ENCODE results near the gene NLRX1.
A peak's percentile ranks its signal among the peaks of the same experiment; 100 is the strongest.
"Not testable (repeated sequence)": the region's sequence is repeated elsewhere in the genome, so short reads cannot be mapped to it uniquely, and the experiment has no call there.

NLRX1 gene

GRCh38 chr11:119168471-119169281 is at the start of gene NLRX1:
Gene NLRX1, plus strand, starts transcription at chr11:119168725. Its CDS starts 2,679 bp downstream, at chr11:119171404.
- peak within 1 kb of the TSS; percentile 88 for H3K4me3 Mint-ChIP-seq
- no peaks in the 10 kb centered on the region for H3K27me3 Mint-ChIP-seq
- H3K4me1 Mint-ChIP-seq (ENCODE audit: low read depth), result peaks cover 35% of the 10 kb centered on the region
- H3K27ac Mint-ChIP-seq, result peak within 1 kb of the TSS; percentile 88
- peaks cover 6% of the 10 kb centered on the region for H3K36me3 Mint-ChIP-seq (ENCODE audit: low read depth)
- intact Hi-C loops (cut with micrococcal nuclease), result loop anchor here (2.0 kb wide), 1 partner anchor 28 kb away; no protein-coding TSS in a partner anchor
- H3K9me3 Mint-ChIP-seq, result no peaks in the 10 kb centered on the region

GRCh38 chr11:119118946-119119345 is 49.6 kb upstream of the NLRX1 start:
- peaks cover 58% of the 10 kb centered on the region for H3K4me1 Mint-ChIP-seq (ENCODE audit: low read depth)
- no peak overlapping the region for H3K4me3 Mint-ChIP-seq
- no peaks in the 10 kb centered on the region for H3K9me3 Mint-ChIP-seq
- no peaks in the 10 kb centered on the region for H3K27me3 Mint-ChIP-seq
- no peak overlapping the region for H3K27ac Mint-ChIP-seq
- peaks cover 64% of the 10 kb centered on the region for H3K36me3 Mint-ChIP-seq (ENCODE audit: low read depth)
- intact Hi-C loops (cut with micrococcal nuclease), result no loop called here

GRCh38 chr11:119120639-119121007 is 47.9 kb upstream of the NLRX1 start:
- Mint-ChIP-seq H3K4me3 (peak overlapping the region; percentile 92), H3K36me3 (ENCODE audit: low read depth) (peaks cover 56% of the 10 kb centered on the region), H3K27ac (peak overlapping the region; percentile 87), H3K9me3 (no peaks in the 10 kb centered on the region), H3K4me1 (ENCODE audit: low read depth) (peaks cover 49% of the 10 kb centered on the region), H3K27me3 (no peaks in the 10 kb centered on the region)
- intact Hi-C loops (cut with micrococcal nuclease), result loop anchor here (2.0 kb wide), 1 partner anchor 14 kb away; the partner anchor contains the start of gene C2CD2L

GRCh38 chr11:119121008-119121810 is 47.3 kb upstream of the NLRX1 start, which contains the start of gene HINFP:
Gene HINFP, plus strand, starts transcription at chr11:119121580. Its CDS starts 5,365 bp downstream, at chr11:119126945.
- intact Hi-C loops (cut with micrococcal nuclease), result loop anchor here (2.0 kb wide), 1 partner anchor 14 kb away; the partner anchor contains the start of gene C2CD2L
- H3K4me1 Mint-ChIP-seq (ENCODE audit: low read depth), result peaks cover 43% of the 10 kb centered on the region
- H3K9me3 Mint-ChIP-seq, result no peaks in the 10 kb centered on the region
- no peaks in the 10 kb centered on the region for H3K27me3 Mint-ChIP-seq
- H3K4me3 Mint-ChIP-seq, result peak within 1 kb of the TSS; percentile 92
- H3K27ac Mint-ChIP-seq, result peak within 1 kb of the TSS; percentile 87
- peaks cover 50% of the 10 kb centered on the region for H3K36me3 Mint-ChIP-seq (ENCODE audit: low read depth)

GRCh38 chr11:119121811-119122124 is 46.8 kb upstream of the NLRX1 start:
- peaks cover 47% of the 10 kb centered on the region for H3K36me3 Mint-ChIP-seq (ENCODE audit: low read depth)
- peaks cover 39% of the 10 kb centered on the region for H3K4me1 Mint-ChIP-seq (ENCODE audit: low read depth)
- H3K27me3 Mint-ChIP-seq, result no peaks in the 10 kb centered on the region
- peak overlapping the region; percentile 87 for H3K27ac Mint-ChIP-seq
- intact Hi-C loops (cut with micrococcal nuclease), result loop anchor here (2.0 kb wide), 1 partner anchor 15 kb away; the partner anchor contains the start of gene C2CD2L
- H3K9me3 Mint-ChIP-seq, result no peaks in the 10 kb centered on the region
- H3K4me3 Mint-ChIP-seq, result peak overlapping the region; percentile 92

GRCh38 chr11:119125821-119126220 is 42.7 kb upstream of the NLRX1 start:
- intact Hi-C loops (cut with micrococcal nuclease), result no loop called here
- H3K4me3 Mint-ChIP-seq, result no peak overlapping the region
- H3K4me1 Mint-ChIP-seq (ENCODE audit: low read depth), result peaks cover 25% of the 10 kb centered on the region
- no peak overlapping the region for H3K27ac Mint-ChIP-seq
- peaks cover 66% of the 10 kb centered on the region for H3K36me3 Mint-ChIP-seq (ENCODE audit: low read depth)
- no peaks in the 10 kb centered on the region for H3K27me3 Mint-ChIP-seq
- H3K9me3 Mint-ChIP-seq, result no peaks in the 10 kb centered on the region

GRCh38 chr11:119126675-119127268 is 41.8 kb upstream of the NLRX1 start:
- intact Hi-C loops (cut with micrococcal nuclease), result no loop called here
- Mint-ChIP-seq H3K27me3 (no peaks in the 10 kb centered on the region), H3K27ac (no peak overlapping the region), H3K9me3 (no peaks in the 10 kb centered on the region), H3K36me3 (ENCODE audit: low read depth) (peaks cover 71% of the 10 kb centered on the region), H3K4me1 (ENCODE audit: low read depth) (peaks cover 21% of the 10 kb centered on the region), H3K4me3 (no peak overlapping the region)

GRCh38 chr11:119130662-119131061 is 37.9 kb upstream of the NLRX1 start:
- H3K36me3 Mint-ChIP-seq (ENCODE audit: low read depth), result peaks cover 82% of the 10 kb centered on the region
- H3K27me3 Mint-ChIP-seq, result no peaks in the 10 kb centered on the region
- no peak overlapping the region for H3K27ac Mint-ChIP-seq
- no peaks in the 10 kb centered on the region for H3K9me3 Mint-ChIP-seq
- H3K4me1 Mint-ChIP-seq (ENCODE audit: low read depth), result peaks cover 15% of the 10 kb centered on the region
- intact Hi-C loops (cut with micrococcal nuclease), result no loop called here
- H3K4me3 Mint-ChIP-seq, result no peak overlapping the region

DNA sequence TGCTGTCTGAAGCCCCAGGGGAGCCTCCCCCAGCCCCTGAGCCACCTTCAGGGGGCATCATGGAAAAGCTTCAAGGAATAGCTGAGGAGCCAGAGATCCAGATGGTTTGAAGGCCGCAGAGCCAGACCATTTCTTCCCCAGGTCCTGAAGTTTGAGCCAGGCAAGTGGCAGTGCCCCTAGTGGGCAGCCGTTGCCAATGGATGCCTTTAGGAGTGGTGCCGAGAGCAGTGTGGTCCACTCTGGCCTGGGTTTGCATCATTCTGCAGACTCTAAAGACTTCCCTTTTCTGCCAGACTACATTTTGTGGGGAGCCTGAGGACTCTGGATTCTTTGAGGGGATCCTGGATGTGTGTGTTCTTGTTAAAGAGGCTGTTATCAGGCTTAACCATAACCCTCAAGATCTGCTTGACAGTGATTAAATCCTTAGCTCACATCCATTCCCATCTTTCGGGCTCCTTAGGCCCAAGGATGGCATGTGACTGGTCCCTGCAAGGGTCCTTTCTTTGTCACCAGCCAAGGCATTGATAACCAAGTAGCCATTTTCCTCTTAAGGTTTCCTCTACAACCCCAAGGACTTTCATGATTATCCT is 34.0 kb upstream of the NLRX1 start:
- H3K4me3 Mint-ChIP-seq, result no peak overlapping the region

DNA sequence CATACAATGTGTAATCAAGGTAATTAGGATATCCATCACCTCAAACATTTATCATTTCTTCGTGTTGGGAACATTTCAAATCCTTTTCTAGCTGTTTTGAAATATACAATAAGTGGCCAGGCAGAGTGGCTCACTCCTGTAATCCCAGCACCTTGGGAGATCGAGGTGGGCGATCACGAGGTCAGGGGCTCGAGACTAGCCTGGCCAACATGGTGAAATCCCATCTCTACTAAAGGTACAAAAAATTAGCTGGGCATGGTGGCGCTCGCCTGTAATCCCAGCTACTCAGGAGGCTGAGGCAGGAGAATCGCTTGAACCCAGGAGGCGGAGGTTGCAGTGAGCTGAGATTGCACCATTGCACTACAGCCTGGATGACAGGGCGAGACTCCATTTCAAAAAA is 29.2 kb upstream of the NLRX1 start:
- H3K4me3 Mint-ChIP-seq; H3K9me3 Mint-ChIP-seq; intact Hi-C loops (cut with micrococcal nuclease); H3K36me3 Mint-ChIP-seq (ENCODE audit: low read depth); H3K27ac Mint-ChIP-seq: not testable (repeated sequence)
- Mint-ChIP-seq H3K27me3 (peaks cover 16% of the 10 kb centered on the region), H3K4me1 (ENCODE audit: low read depth) (peaks cover 23% of the 10 kb centered on the region)

More for the DNA sequence above, 34.0 kb upstream of the NLRX1 start:
- peaks cover 20% of the 10 kb centered on the region for H3K4me1 Mint-ChIP-seq (ENCODE audit: low read depth)
- H3K27me3 Mint-ChIP-seq, result peaks cover 7% of the 10 kb centered on the region
- H3K27ac Mint-ChIP-seq, result no peak overlapping the region
- H3K9me3 Mint-ChIP-seq, result no peaks in the 10 kb centered on the region
- H3K36me3 Mint-ChIP-seq (ENCODE audit: low read depth), result peaks cover 56% of the 10 kb centered on the region
- intact Hi-C loops (cut with micrococcal nuclease), result no loop called here

- intact Hi-C loops (cut with micrococcal nuclease), result loop anchor here (5.0 kb wide), 1 partner anchor 52 kb away; no protein-coding TSS in a partner anchor
- Mint-ChIP-seq H3K27me3 (peaks cover 47% of the 10 kb centered on the region), H3K27ac (no peak overlapping the region), H3K9me3 (no peaks in the 10 kb centered on the region), H3K4me1 (ENCODE audit: low read depth) (peaks cover 39% of the 10 kb centered on the region), H3K36me3 (ENCODE audit: low read depth) (no peaks in the 10 kb centered on the region), H3K4me3 (no peak overlapping the region)
Measured at GRCh38 chr11:119144825-119145486, 23.6 kb upstream of the NLRX1 start.

DNA sequence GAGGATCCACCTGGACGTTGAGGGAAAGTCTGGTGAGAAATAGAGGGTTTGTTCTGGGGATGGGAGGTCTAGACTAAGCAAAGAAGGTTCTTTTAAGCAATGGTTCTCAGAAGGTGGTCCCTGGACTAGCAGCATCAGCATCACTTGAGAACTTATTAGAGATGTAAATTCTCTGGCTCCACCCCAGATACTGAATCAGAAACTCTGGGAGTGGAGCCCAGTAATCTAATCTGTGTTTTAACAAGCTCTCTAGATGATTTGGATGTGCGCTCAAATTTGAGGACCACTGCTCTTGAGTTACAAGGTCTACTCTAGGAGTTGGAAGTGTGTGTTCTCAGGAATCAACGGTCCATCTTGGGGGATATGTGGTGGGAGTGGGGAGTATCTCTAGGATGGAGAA is 23.0 kb upstream of the NLRX1 start:
- H3K27me3 Mint-ChIP-seq, result peaks cover 53% of the 10 kb centered on the region
- no peaks in the 10 kb centered on the region for H3K9me3 Mint-ChIP-seq
- H3K4me3 Mint-ChIP-seq, result no peak overlapping the region
- H3K27ac Mint-ChIP-seq, result no peak overlapping the region
- intact Hi-C loops (cut with micrococcal nuclease), result loop anchor here (5.0 kb wide), 1 partner anchor 52 kb away; no protein-coding TSS in a partner anchor
- peaks cover 42% of the 10 kb centered on the region for H3K4me1 Mint-ChIP-seq (ENCODE audit: low read depth)
- H3K36me3 Mint-ChIP-seq (ENCODE audit: low read depth), result no peaks in the 10 kb centered on the region
